HEK293 (cell line): ENCODE data around the gene EFHC1.

Source experiments
- BCL11A ChIP-seq: fragments of 450-650 bp; formaldehyde crosslinking; IDR thresholded peaks from 2 replicates; pipeline ENCODE4 v1.5.1; 2016; ENCODE audit warnings: low read depth, missing biosample characterization, missing genetic modification characterization
- FEZF1 ChIP-seq: fragments of 450-650 bp; formaldehyde crosslinking; IDR thresholded peaks from 2 replicates; pipeline ENCODE4 v1.5.1; 2016; ENCODE audit warnings: missing biosample characterization, missing genetic modification characterization
- GLIS1 ChIP-seq: fragments of 450-650 bp; formaldehyde crosslinking; IDR thresholded peaks from 2 replicates; pipeline ENCODE4 v1.5.1; 2016; ENCODE audit warnings: missing biosample characterization, missing genetic modification characterization
- IKZF3 ChIP-seq: fragments of 450-650 bp; IDR thresholded peaks from 2 replicates; pipeline ENCODE4 v1.5.0; 2018; ENCODE audit warnings: missing biosample characterization, mild to moderate bottlenecking, missing genetic modification characterization, moderate library complexity
- MEIS1 ChIP-seq: sonication (generic); formaldehyde crosslinking; IDR thresholded peaks from 2 replicates; pipeline ENCODE4 v1.8.1; 2022; ENCODE audit warnings: missing genetic modification reagents, mild to moderate bottlenecking, borderline replicate concordance
- PBX3 ChIP-seq: sonication (generic); formaldehyde crosslinking; IDR thresholded peaks from 2 replicates; pipeline ENCODE4 v1.8.1; 2022; ENCODE audit warnings: mild to moderate bottlenecking, moderate library complexity, missing genetic modification reagents
- PRDM4 ChIP-seq: fragments of 450-650 bp; formaldehyde crosslinking; IDR thresholded peaks from 2 replicates; pipeline ENCODE4 v1.5.1; 2017; ENCODE audit warnings: missing biosample characterization, missing genetic modification characterization
- SCRT1 ChIP-seq: fragments of 450-650 bp; formaldehyde crosslinking; IDR thresholded peaks from 2 replicates; pipeline ENCODE4 v1.5.1; 2016; ENCODE audit warnings: missing biosample characterization, missing genetic modification characterization, borderline replicate concordance
- SP3 ChIP-seq: fragments of 450-650 bp; formaldehyde crosslinking; IDR thresholded peaks from 2 replicates; pipeline ENCODE4 v1.5.1; 2016; ENCODE audit warnings: missing biosample characterization, missing genetic modification characterization
- ZBTB20 ChIP-seq: fragments of 450-650 bp; formaldehyde crosslinking; IDR thresholded peaks from 2 replicates; pipeline ENCODE4 v1.5.1; 2016; ENCODE audit warnings: missing biosample characterization, missing genetic modification characterization
- ZBTB21 ChIP-seq: fragments of 450-650 bp; formaldehyde crosslinking; IDR thresholded peaks from 2 replicates; pipeline ENCODE4 v1.5.1; 2017; ENCODE audit warnings: missing biosample characterization, missing genetic modification characterization
- ZNF146 ChIP-seq: fragments of 450-650 bp; formaldehyde crosslinking; IDR thresholded peaks from 2 replicates; pipeline ENCODE4 v1.5.1; 2016; ENCODE audit warnings: missing biosample characterization, missing genetic modification characterization
- ZNF175 ChIP-seq: fragments of 450-650 bp; formaldehyde crosslinking; IDR thresholded peaks from 2 replicates; pipeline ENCODE4 v1.5.1; 2016; ENCODE audit warnings: missing biosample characterization, missing genetic modification characterization
- ZNF2 ChIP-seq: fragments of 450-650 bp; formaldehyde crosslinking; IDR thresholded peaks from 2 replicates; pipeline ENCODE4 v1.5.1; 2016; ENCODE audit warnings: missing biosample characterization, missing genetic modification characterization
- ZNF202 ChIP-seq: fragments of 450-650 bp; formaldehyde crosslinking; IDR thresholded peaks from 2 replicates; pipeline ENCODE4 v1.5.1; 2016; ENCODE audit warnings: missing biosample characterization, missing genetic modification characterization, borderline replicate concordance
- ZNF221 ChIP-seq: fragments of 450-650 bp; formaldehyde crosslinking; IDR thresholded peaks from 2 replicates; pipeline ENCODE4 v1.5.1; 2017; ENCODE audit warnings: missing biosample characterization, missing genetic modification characterization, borderline replicate concordance
- ZNF248 ChIP-seq: fragments of 450-650 bp; formaldehyde crosslinking; IDR thresholded peaks from 2 replicates; pipeline ENCODE4 v1.5.1; 2017; ENCODE audit warnings: missing biosample characterization, missing genetic modification characterization
- ZNF26 ChIP-seq: fragments of 450-650 bp; formaldehyde crosslinking; IDR thresholded peaks from 2 replicates; pipeline ENCODE4 v1.5.1; 2016; ENCODE audit warnings: missing biosample characterization, missing genetic modification characterization
- ZNF350 ChIP-seq: fragments of 450-650 bp; formaldehyde crosslinking; IDR thresholded peaks from 2 replicates; pipeline ENCODE4 v1.5.0; 2017; ENCODE audit warnings: missing biosample characterization, mild to moderate bottlenecking, missing genetic modification characterization
- ZNF391 ChIP-seq: fragments of 450-650 bp; formaldehyde crosslinking; IDR thresholded peaks from 2 replicates; pipeline ENCODE4 v1.5.1; 2016; ENCODE audit warnings: low read depth, missing biosample characterization, missing genetic modification characterization, borderline replicate concordance
- ZNF514 ChIP-seq: fragments of 450-650 bp; formaldehyde crosslinking; IDR thresholded peaks from 2 replicates; pipeline ENCODE4 v1.5.1; 2016; ENCODE audit warnings: missing biosample characterization, missing genetic modification characterization
- ZNF530 ChIP-seq: fragments of 450-650 bp; formaldehyde crosslinking; IDR thresholded peaks from 2 replicates; pipeline ENCODE4 v1.5.1; 2016; ENCODE audit warnings: low read depth, missing biosample characterization, missing genetic modification characterization
- ZNF555 ChIP-seq: fragments of 450-650 bp; formaldehyde crosslinking; conservative IDR thresholded peaks from 2 replicates; pipeline ENCODE4 v1.5.1; 2017; ENCODE audit warnings: missing biosample characterization, mild to moderate bottlenecking, missing genetic modification characterization, inconsistent platforms
- ZNF629 ChIP-seq: fragments of 450-650 bp; formaldehyde crosslinking; IDR thresholded peaks from 2 replicates; pipeline ENCODE4 v1.5.1; 2017; ENCODE audit warnings: missing biosample characterization, missing genetic modification characterization
- ZNF837 ChIP-seq: fragments of 450-650 bp; formaldehyde crosslinking; IDR thresholded peaks from 2 replicates; pipeline ENCODE4 v1.5.1; 2016; ENCODE audit warnings: missing biosample characterization, missing genetic modification characterization
- ZSCAN23 ChIP-seq: fragments of 450-650 bp; formaldehyde crosslinking; IDR thresholded peaks from 2 replicates; pipeline ENCODE4 v1.5.1; 2016; ENCODE audit warnings: missing biosample characterization, missing genetic modification characterization
- TF ChIP-seq, protein P1 (sequence below): fragments of 450-650 bp; formaldehyde crosslinking; IDR thresholded peaks from 2 replicates; pipeline ENCODE4 v1.5.1; 2017; ENCODE audit warnings: missing biosample characterization, mild to moderate bottlenecking, missing genetic modification characterization, moderate library complexity
- TF ChIP-seq, protein P2 (sequence below): fragments of 450-650 bp; formaldehyde crosslinking; IDR thresholded peaks from 2 replicates; pipeline ENCODE4; 2016; ENCODE audit warnings: missing biosample characterization, missing genetic modification characterization
- TF ChIP-seq, protein P3 (sequence below): fragments of 450-650 bp; formaldehyde crosslinking; IDR thresholded peaks from 2 replicates; pipeline ENCODE4 v1.5.1; 2017; ENCODE audit warnings: missing biosample characterization, missing genetic modification characterization

The EFHC1 gene

DNA sequence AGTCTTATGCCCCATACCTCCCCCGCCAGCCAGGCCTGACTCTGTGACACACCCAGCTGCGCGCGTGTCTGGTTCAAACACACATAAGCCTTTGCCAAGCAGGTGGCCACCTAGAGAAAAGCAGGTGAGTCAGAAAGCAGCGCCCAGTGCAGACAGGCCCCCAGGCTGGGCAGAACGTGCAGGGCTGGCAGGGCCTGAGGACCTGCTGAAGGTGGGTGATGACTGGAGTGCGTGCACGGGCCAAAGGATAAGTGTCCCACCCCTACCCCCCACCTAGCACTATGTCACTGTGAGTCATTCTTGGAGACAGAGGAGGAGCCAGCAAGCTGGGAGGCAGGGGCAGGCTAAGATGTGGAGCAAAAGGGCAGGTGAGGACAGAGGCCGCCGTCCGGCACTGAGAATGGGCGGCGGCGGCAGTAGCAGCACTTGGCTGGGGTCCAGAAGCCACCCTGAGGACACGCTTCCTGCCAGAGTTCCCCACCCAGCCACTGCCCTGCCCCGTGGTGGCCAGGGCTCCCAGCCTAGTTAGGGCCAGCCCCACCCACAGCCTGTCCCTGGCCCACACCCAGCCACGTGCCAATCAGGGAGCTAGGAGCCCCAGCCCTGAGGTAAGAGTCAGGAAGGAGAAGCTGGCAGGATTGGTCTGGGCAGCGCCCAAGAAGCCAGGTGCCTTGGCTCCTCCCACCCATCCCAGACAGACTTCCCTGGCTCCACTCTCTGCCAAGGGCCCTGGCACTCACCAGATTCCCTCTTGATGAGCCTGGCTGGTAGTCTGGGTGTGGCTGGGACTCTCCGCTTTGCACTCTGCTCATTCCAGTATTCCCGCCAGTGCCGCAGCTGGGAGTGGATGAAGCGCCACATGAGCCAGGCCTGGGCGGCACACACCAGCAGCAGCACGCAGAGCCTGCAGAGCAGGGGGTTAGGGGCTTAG, 84.0 kb downstream of the EFHC1 start (continued):
- TF ChIP-seq GLIS1 (tag by site-specific recombination) (peak; percentile 100), ZNF530 (tag by site-specific recombination) (no peak), ZBTB21 (tag by site-specific recombination) (peak; percentile 33; the same call in 1 of the 2 replicates), ZNF391 (tag by site-specific recombination) (peak; percentile 74; the same call in 1 of the 2 replicates), PBX3 (CRISPR knock-in tag) (peak; percentile 26; the same call in 1 of the 2 replicates), IKZF3 (tag by site-specific recombination) (peak; percentile 38; the same call in 1 of the 2 replicates), ZNF514 (tag by site-specific recombination) (no peak), ZNF350 (tag by site-specific recombination) (no peak), PRDM4 (peak; percentile 43; the same call in 1 of the 2 replicates), ZSCAN23 (tag by site-specific recombination) (0 out of 2 replicates have a peak, but pooled peaks have one; percentile 31), ZNF248 (tag by site-specific recombination) (no peak), FEZF1 (tag by site-specific recombination) (peak; percentile 28; the same call in 1 of the 2 replicates), ZNF146 (tag by site-specific recombination) (0 out of 2 replicates have a peak, but pooled peaks have one; percentile 8), ZNF629 (tag by site-specific recombination) (peak; percentile 89), ZNF175 (tag by site-specific recombination) (no peak), ZNF221 (tag by site-specific recombination) (no peak), SCRT1 (no peak), ZNF26 (tag by site-specific recombination) (no peak), ZNF2 (tag by site-specific recombination) (peak; percentile 78), ZNF837 (tag by site-specific recombination) (no peak), ZBTB20 (tag by site-specific recombination) (peak; percentile 39; the same call in 1 of the 2 replicates), BCL11A (tag by site-specific recombination) (peak; percentile 54; the same call in 1 of the 2 replicates), ZNF202 (tag by site-specific recombination) (no peak), SP3 (tag by site-specific recombination) (peak; percentile 77), MEIS1 (CRISPR knock-in tag) (no peak; the same call in 1 of the 2 replicates), ZNF555 (tag by site-specific recombination) (no peak)
- TF ChIP-seq, protein P1, sequence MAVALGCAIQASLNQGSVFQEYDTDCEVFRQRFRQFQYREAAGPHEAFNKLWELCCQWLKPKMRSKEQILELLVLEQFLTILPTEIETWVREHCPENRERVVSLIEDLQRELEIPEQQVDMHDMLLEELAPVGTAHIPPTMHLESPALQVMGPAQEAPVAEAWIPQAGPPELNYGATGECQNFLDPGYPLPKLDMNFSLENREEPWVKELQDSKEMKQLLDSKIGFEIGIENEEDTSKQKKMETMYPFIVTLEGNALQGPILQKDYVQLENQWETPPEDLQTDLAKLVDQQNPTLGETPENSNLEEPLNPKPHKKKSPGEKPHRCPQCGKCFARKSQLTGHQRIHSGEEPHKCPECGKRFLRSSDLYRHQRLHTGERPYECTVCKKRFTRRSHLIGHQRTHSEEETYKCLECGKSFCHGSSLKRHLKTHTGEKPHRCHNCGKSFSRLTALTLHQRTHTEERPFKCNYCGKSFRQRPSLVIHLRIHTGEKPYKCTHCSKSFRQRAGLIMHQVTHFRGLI (tag by site-specific recombination): peak; percentile 62; the same call in 1 of the 2 replicates
- TF ChIP-seq, protein P2, sequence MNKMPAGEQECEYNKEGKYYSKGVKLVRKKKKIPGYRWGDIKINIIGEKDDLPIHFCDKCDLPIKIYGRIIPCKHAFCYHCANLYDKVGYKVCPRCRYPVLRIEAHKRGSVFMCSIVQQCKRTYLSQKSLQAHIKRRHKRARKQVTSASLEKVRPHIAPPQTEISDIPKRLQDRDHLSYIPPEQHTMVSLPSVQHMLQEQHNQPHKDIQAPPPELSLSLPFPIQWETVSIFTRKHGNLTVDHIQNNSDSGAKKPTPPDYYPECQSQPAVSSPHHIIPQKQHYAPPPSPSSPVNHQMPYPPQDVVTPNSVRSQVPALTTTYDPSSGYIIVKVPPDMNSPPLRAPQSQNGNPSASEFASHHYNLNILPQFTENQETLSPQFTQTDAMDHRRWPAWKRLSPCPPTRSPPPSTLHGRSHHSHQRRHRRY (tag by site-specific recombination): no peak
- TF ChIP-seq, protein P3, sequence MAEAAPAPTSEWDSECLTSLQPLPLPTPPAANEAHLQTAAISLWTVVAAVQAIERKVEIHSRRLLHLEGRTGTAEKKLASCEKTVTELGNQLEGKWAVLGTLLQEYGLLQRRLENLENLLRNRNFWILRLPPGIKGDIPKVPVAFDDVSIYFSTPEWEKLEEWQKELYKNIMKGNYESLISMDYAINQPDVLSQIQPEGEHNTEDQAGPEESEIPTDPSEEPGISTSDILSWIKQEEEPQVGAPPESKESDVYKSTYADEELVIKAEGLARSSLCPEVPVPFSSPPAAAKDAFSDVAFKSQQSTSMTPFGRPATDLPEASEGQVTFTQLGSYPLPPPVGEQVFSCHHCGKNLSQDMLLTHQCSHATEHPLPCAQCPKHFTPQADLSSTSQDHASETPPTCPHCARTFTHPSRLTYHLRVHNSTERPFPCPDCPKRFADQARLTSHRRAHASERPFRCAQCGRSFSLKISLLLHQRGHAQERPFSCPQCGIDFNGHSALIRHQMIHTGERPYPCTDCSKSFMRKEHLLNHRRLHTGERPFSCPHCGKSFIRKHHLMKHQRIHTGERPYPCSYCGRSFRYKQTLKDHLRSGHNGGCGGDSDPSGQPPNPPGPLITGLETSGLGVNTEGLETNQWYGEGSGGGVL (tag by site-specific recombination): peak; percentile 94
